ENCODE measurements around the gene PSMB5. TPM values are rescaled to one million over a fixed set of nuclear protein-coding genes. Genes with fewer than 3 reads are reported as not detected.

PSMB5 gene
- polyA plus RNA-seq, 1 donor from 2014 or later, result 147 TPM

GRCh38 chr14:23055621-23056144 is 21.0 kb upstream of the PSMB5 start:
- no peak for TF ChIP-seq REST (IDR thresholded peaks at IDR 0.05; ENCODE audit: borderline replicate concordance)
- no peak for TF ChIP-seq TAF1 (IDR thresholded peaks at IDR 0.05; ENCODE audit: low read depth)
- no peak for TF ChIP-seq RAD21 (conservative IDR thresholded peaks at IDR 0.05)
- TF ChIP-seq EP300 (conservative IDR thresholded peaks at IDR 0.05; ENCODE audit: poor library complexity, severe bottlenecking), result no peak
- TF ChIP-seq MXI1 (conservative IDR thresholded peaks at IDR 0.05; ENCODE audit: poor library complexity, severe bottlenecking), result no peak
- no peak for TF ChIP-seq EZH2 (IDR thresholded peaks at IDR 0.05; ENCODE audit: borderline replicate concordance, insufficient read depth, low read length, poor library complexity, severe bottlenecking)
- TF ChIP-seq SMC3 (conservative IDR thresholded peaks at IDR 0.05; ENCODE audit: poor library complexity), result no peak
- TF ChIP-seq, protein P1, sequence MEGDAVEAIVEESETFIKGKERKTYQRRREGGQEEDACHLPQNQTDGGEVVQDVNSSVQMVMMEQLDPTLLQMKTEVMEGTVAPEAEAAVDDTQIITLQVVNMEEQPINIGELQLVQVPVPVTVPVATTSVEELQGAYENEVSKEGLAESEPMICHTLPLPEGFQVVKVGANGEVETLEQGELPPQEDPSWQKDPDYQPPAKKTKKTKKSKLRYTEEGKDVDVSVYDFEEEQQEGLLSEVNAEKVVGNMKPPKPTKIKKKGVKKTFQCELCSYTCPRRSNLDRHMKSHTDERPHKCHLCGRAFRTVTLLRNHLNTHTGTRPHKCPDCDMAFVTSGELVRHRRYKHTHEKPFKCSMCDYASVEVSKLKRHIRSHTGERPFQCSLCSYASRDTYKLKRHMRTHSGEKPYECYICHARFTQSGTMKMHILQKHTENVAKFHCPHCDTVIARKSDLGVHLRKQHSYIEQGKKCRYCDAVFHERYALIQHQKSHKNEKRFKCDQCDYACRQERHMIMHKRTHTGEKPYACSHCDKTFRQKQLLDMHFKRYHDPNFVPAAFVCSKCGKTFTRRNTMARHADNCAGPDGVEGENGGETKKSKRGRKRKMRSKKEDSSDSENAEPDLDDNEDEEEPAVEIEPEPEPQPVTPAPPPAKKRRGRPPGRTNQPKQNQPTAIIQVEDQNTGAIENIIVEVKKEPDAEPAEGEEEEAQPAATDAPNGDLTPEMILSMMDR (IDR thresholded peaks at IDR 0.05; ENCODE audit: poor library complexity, severe bottlenecking), result no peak
- no peak for TF ChIP-seq POLR2AphosphoS5 (IDR thresholded peaks at IDR 0.05)
- H4K20me1 ChIP-seq (ENCODE audit: insufficient read depth), result no peaks in the 10 kb centered on the region
- H2AFZ ChIP-seq (ENCODE audit: low read depth, low read length), result no peak overlapping the region
- no peaks in the 10 kb centered on the region for H3K27me3 ChIP-seq (ENCODE audit: insufficient read depth, low read depth, low read length)
- peaks cover 6% of the 10 kb centered on the region for H3K79me2 ChIP-seq (replicated peaks; ENCODE audit: insufficient read depth, low read length)
- no peaks in the 10 kb centered on the region for H3K36me3 ChIP-seq (ENCODE audit: insufficient read depth, low read length)
- no peaks in the 10 kb centered on the region for H3F3A ChIP-seq (ENCODE audit: insufficient read depth, low read length, poor library complexity, severe bottlenecking)
- no peaks in the 10 kb centered on the region for H3K9me2 ChIP-seq (ENCODE audit: insufficient read depth, low read length)
- H3K27ac ChIP-seq (ENCODE audit: low read length), result no peak overlapping the region
- H3K9me3 ChIP-seq (ENCODE audit: low read length), result no peaks in the 10 kb centered on the region
- peak overlapping the region; percentile 80 for H3K9ac ChIP-seq (ENCODE audit: low read length)
- H3K4me3 ChIP-seq (ENCODE audit: low read length), result peak overlapping the region; percentile 84
- H3K4me2 ChIP-seq (ENCODE audit: low read length), result peak overlapping the region; percentile 89

- Histone ChIP-seq H3K9ac (ENCODE audit: low read length) (no peak overlapping the region), H3K79me2 (replicated peaks; ENCODE audit: insufficient read depth, low read length) (peaks cover 6% of the 10 kb centered on the region), H2AFZ (ENCODE audit: low read depth, low read length) (no peak overlapping the region), H4K20me1 (ENCODE audit: insufficient read depth) (no peaks in the 10 kb centered on the region), H3F3A (ENCODE audit: insufficient read depth, low read length, poor library complexity, severe bottlenecking) (no peaks in the 10 kb centered on the region), H3K9me3 (ENCODE audit: low read length) (no peaks in the 10 kb centered on the region), H3K27ac (ENCODE audit: low read length) (no peak overlapping the region), H3K4me3 (ENCODE audit: low read length) (no peak overlapping the region), H3K27me3 (ENCODE audit: insufficient read depth, low read depth, low read length) (no peaks in the 10 kb centered on the region), H3K36me3 (ENCODE audit: insufficient read depth, low read length) (no peaks in the 10 kb centered on the region), H3K4me2 (ENCODE audit: low read length) (no peak overlapping the region), H3K9me2 (ENCODE audit: insufficient read depth, low read length) (no peaks in the 10 kb centered on the region)
- no peak for TF ChIP-seq RAD21 (conservative IDR thresholded peaks at IDR 0.05)
- TF ChIP-seq SMC3 (conservative IDR thresholded peaks at IDR 0.05; ENCODE audit: poor library complexity), result no peak
- no peak for TF ChIP-seq POLR2AphosphoS5 (IDR thresholded peaks at IDR 0.05)
- no peak for TF ChIP-seq TAF1 (IDR thresholded peaks at IDR 0.05; ENCODE audit: low read depth)
- no peak for TF ChIP-seq EZH2 (IDR thresholded peaks at IDR 0.05; ENCODE audit: borderline replicate concordance, insufficient read depth, low read length, poor library complexity, severe bottlenecking)
- TF ChIP-seq REST (IDR thresholded peaks at IDR 0.05; ENCODE audit: borderline replicate concordance), result no peak
- TF ChIP-seq MXI1 (conservative IDR thresholded peaks at IDR 0.05; ENCODE audit: poor library complexity, severe bottlenecking), result no peak
- TF ChIP-seq, protein P1 (IDR thresholded peaks at IDR 0.05; ENCODE audit: poor library complexity, severe bottlenecking), result no peak
- no peak for TF ChIP-seq EP300 (conservative IDR thresholded peaks at IDR 0.05; ENCODE audit: poor library complexity, severe bottlenecking)
Observed at GRCh38 chr14:23055147-23055550, 20.4 kb upstream of the PSMB5 start.
